Brain pericyte (primary cell): Measurements from ENCODE around the gene TLE3.

Experiments
- DNase-seq: peaks from one replicate; pipeline ENCODE4 v3.0.0-alpha.2; 2012; ENCODE audit warnings: low read depth, low spot score

The TLE3 gene

GRCh38 chr15:70099167-70099966 is 1.6 kb upstream of the TLE3 start:
- DNase-seq, result peak; percentile 99

GRCh38 chr15:70098461-70099166 is 897 bp upstream of the TLE3 start:
- no peak for DNase-seq

GRCh38 chr15:70098153-70098460 is 390 bp upstream of the TLE3 start:
- no peak for DNase-seq

DNA sequence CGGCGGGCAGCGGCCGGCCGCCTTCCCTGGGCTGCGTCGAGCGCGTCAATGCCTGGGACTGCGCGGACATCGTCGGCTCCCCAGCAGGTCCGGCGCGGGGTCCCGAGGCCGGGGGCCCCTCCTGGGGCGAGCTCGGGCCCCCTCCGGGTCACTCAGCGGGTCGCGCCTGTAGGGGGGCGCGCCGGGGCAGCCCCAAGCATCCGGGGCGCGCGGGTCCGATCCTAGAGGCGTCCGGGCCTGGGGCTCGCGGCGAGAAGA is 725 bp downstream of the TLE3 start:
- DNase-seq, result no peak

DNA sequence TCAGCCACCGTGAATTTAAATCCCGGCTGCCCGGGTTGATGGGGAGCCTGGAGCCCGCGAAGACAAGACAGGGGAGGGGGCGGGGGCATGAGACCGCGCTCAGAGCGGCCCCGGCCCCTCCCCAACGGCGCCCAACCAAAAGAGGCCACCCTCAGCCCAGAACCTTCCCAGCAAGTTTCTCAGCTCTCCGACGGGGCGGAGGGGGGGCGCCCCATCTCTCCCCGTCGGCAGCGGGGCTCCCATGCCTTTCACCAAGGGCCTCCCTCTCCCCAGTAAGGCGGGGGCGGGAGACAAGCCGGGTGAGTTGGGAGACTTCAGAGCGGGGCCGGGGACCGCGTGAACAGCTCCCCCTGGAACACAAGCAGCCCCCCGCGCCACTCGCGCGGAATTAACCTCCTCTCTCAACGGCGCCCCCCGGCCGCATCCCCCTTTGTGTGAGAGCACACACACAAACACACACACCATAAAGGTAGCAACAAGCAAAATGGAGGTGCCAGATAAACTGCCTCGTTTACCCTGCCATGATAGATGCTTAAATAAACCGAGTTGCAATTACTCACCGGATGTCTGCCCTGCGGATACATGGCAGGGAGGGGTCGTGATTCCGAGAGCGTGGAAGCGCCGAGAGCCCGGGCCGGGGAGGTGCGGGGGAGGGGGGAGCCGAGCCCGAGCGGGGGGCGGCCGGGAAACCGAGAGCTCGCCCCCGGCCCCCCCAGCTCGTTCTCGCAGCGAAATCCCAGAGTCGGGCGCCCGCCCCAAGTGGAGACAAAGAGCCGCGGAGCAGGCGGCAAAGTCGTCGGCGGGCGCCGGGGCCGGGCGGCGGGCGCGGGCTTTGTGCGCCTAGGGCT is 1.3 kb downstream of the TLE3 start:
- no peak for DNase-seq

DNA sequence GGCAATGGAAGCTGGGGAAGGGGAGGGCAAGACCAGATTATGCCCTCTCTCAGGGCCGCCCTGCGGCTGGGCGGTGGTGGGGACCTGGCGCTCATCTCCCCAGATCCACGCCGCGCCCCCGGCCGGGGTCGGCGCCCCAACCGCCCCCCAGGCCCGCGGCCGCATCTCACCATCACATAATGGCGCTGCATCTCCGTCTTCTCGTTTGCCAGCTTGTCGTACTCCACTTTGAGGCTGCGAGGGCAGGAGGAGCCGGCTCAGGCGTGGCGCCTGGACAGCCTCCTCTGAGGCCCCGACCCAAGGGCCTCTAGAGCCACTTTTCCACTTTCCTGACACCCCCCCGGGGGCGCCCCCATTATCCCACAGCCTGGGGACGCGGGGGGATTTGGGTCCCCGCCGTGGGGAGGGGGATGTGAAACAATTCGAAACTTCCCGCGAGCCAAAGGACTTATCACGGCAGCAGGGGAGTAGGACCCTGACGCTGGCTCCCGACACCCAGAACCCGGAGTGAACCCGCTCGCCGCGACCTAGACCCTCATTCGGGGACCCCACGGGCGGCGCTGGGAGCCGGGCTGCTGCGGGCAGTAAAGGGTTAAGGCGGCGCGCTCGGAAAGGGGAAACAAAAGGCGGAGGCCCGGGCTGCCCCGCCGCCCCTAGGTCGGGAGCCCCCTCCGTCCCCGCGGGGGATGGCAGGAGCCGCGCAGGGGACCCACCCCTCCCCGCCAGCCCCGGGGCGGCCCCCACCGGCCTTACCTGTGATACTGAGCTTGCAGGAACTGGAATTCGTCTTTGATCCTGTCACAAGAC is 2.1 kb downstream of the TLE3 start:
- DNase-seq, result no peak

- DNase-seq, result no peak
Measured at GRCh38 chr15:70094690-70095311, 2.9 kb downstream of the TLE3 start.

- DNase-seq, result no peak
Measured at GRCh38 chr15:70093481-70094319, 4.0 kb downstream of the TLE3 start.

DNA sequence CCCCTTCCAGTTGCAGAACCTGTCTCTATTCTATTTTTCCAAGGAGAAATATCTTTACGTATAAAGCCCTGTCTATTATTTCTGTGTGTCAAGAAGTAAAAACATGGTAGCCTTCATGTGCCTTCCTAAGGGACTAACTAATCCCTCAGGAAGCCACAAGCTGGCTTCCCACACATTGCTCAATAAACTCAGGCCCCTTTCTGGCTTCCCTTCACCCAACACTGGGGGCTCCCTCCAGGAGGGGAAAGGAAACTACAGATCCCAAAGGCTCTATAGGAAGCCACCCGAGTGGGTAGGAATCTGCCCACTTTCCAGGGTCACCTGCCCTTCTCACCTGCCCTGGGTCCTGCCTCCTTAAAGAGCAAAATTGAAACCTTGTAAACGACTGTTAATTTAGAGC is 4.6 kb downstream of the TLE3 start:
- no peak for DNase-seq

DNA sequence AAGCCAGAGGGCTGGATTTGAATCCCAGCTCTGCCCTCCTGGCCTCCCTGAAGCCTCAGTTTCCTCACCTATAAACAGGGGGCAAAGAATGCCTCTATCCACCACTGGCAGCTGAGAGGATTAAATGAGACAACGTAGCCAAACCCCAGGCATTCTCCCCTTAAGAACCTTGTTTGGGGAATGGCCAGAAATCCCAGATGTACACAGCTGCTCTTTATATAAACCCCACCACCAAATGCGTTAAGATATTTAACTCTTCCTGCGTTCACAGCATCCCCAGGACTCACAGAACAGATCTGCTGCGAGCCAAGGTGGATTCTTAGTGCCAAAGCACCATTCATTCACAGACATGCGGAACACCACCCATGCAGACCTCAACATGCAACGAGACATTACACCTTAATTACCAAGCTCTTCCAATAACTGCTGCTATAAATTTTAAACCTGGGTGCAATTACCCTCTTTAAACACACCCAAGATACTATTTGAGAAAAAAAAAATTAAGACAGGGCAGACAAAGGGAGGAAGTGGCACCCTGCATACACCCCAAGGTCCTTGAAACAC is 5.2 kb downstream of the TLE3 start:
- no peak for DNase-seq

DNA sequence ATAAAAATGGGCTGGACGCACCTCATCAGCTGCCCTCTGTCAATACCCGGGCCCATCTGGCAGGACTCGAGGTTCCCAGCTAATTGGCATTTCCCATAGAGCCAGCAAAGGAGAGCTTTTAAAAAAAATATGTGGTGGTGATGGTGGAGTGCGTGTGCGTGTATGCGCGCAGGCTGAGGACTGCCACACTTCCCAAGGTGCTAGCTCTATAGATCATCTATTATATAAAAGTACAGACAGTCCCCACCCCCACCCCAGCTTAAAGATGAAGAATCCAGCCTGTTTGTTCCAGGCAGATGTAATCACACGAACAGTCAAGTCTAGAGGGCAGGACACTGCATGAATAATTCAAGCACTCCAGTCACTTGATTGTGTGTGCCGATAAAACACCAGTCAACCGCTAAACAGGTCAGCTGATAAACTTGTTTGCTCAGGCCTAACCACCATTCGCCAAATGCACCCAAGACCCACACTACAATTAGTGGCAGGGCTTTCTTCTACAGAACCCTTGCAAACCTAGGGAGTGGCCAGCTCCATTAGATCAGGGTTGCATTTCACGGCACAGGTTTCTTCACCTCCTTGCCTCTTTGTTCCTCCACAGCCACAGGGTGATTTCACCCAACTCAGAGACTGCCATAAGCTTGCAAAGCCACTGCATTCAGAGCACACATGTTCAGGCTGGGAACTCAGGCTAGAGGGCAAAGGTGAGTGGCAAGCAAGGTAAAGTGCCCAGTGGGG is 5.8 kb downstream of the TLE3 start:
- no peak for DNase-seq

DNA sequence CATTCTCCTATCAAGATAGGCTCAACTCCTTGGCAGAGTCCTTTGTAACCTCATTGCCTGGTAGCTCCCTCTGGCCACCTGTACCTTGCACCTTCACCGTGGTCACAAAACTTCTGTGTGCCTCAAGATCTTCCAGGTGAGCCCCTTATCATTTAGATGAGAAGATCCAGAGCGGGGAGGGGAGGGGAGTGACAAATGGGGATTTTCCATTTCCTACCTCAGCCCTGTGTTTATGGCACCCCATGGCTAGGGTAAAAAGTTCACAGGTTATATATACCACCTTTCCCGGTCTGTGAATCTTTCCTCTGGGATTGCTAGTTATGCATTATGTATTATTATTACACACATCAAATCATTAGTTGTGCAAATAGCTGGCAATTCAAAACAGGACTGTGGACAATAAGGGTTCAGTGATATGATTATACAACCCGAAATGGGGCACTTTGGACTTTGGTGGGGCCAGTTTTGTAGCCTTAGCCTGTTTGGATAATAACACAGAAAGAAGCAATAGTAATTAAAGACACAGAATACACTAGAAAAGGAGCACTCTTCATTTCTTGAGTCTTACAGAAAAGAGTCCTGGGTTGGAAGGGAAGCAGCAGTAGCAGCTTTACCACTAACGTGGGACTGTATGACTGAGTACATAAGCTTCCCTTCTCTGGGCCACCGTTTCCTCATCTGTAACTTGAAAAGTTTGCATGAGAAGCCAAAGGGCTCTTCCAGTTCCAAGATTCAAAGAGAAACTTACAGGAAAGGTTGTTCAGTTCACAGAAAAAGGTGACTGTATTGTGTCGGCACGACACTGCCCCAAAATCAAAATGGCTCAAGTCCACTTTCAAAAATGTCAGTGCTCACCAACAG is 7.1 kb downstream of the TLE3 start:
- DNase-seq, result no peak

DNA sequence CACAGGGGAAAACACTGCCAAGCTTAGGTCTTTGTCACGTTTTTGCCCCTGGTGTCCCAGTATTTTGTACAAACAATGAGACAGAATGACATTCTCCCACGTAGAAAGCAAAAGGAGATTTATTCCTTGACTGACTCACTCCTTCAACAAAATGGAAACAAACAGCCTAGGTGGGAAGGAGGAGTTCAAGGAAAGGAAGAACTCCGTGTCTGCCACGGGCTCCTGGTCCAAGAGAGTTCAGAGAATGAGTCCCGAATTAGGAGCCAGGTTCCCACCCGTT is 8.1 kb downstream of the TLE3 start:
- no peak for DNase-seq

- no peak for DNase-seq
Measured at GRCh38 chr15:70088887-70089691, 8.6 kb downstream of the TLE3 start.

GRCh38 chr15:70088455-70088854 is 9.3 kb downstream of the TLE3 start:
- DNase-seq, result no peak

GRCh38 chr15:70087708-70088352 is 9.9 kb downstream of the TLE3 start:
- no peak for DNase-seq

GRCh38 chr15:70086636-70087035 is 11.1 kb downstream of the TLE3 start:
- no peak for DNase-seq

- DNase-seq, result no peak
Measured at GRCh38 chr15:70084461-70084860, 13.3 kb downstream of the TLE3 start.
